Measurements from ENCODE around the gene ELAC2. TPM values are rescaled to one million over a fixed set of nuclear protein-coding genes. Genes with fewer than 3 reads are reported as not detected.

ELAC2 gene
- total RNA-seq, 1 donor from 2014 or later: 73.7 TPM

- Mint-ChIP-seq H3K4me1 (ENCODE audit: unreplicated experiment) (peaks cover 7% of the 10 kb centered on the region), H3K27ac (ENCODE audit: unreplicated experiment) (no peak overlapping the region), H3K4me3 (ENCODE audit: unreplicated experiment) (no peak overlapping the region), H3K36me3 (ENCODE audit: low read depth, unreplicated experiment) (peaks cover 28% of the 10 kb centered on the region), H3K9me3 (ENCODE audit: unreplicated experiment) (no peaks in the 10 kb centered on the region), H3K27me3 (ENCODE audit: unreplicated experiment) (peaks cover 6% of the 10 kb centered on the region)
- DNase-seq (ENCODE audit: low spot score): no peak
- no peak for TF ChIP-seq CTCF (IDR thresholded peaks at IDR 0.05; ENCODE audit: unreplicated experiment)
Measured at GRCh38 chr17:12990926-12991325, 26.9 kb downstream of the ELAC2 start.

GRCh38 chr17:12990041-12990808 is 27.6 kb downstream of the ELAC2 start:
- H3K4me3 Mint-ChIP-seq (ENCODE audit: unreplicated experiment): no peak overlapping the region
- H3K4me1 Mint-ChIP-seq (ENCODE audit: unreplicated experiment): peaks cover 7% of the 10 kb centered on the region
- no peak for DNase-seq (ENCODE audit: low spot score)
- H3K36me3 Mint-ChIP-seq (ENCODE audit: low read depth, unreplicated experiment): peaks cover 24% of the 10 kb centered on the region
- no peak overlapping the region for H3K27ac Mint-ChIP-seq (ENCODE audit: unreplicated experiment)
- TF ChIP-seq CTCF (IDR thresholded peaks at IDR 0.05; ENCODE audit: unreplicated experiment): no peak
- no peaks in the 10 kb centered on the region for H3K9me3 Mint-ChIP-seq (ENCODE audit: unreplicated experiment)
- peaks cover 6% of the 10 kb centered on the region for H3K27me3 Mint-ChIP-seq (ENCODE audit: unreplicated experiment)

DNA sequence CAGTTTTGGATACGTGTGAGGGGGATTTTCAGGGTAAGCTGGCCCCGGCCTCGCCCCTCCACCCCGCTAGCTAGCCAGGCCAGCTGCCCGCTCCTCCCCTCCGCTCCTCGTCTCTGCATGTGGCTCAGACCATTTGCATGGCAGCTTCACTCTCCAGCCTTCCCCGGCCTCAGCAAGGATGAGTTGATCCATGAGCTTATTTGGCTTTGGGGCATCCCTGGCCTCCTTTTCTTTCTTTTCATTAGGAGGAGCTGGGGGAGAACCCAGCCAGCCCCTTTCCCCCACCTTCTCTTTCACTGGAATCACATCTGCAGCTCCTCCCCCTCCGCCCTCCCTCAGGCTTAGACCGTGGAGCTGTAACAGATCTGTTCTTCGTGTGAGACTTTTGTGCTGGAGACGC is 30.7 kb downstream of the ELAC2 start:
- Mint-ChIP-seq H3K4me1 (ENCODE audit: unreplicated experiment) (peaks cover 7% of the 10 kb centered on the region), H3K27ac (ENCODE audit: unreplicated experiment) (no peak overlapping the region), H3K4me3 (ENCODE audit: unreplicated experiment) (no peak overlapping the region), H3K27me3 (ENCODE audit: unreplicated experiment) (peaks cover 5% of the 10 kb centered on the region), H3K9me3 (ENCODE audit: unreplicated experiment) (no peaks in the 10 kb centered on the region), H3K36me3 (ENCODE audit: low read depth, unreplicated experiment) (peaks cover 12% of the 10 kb centered on the region)
- DNase-seq (ENCODE audit: low spot score): no peak
- TF ChIP-seq CTCF (IDR thresholded peaks at IDR 0.05; ENCODE audit: unreplicated experiment): no peak

- no peak for DNase-seq (ENCODE audit: low spot score)
- H3K9me3 Mint-ChIP-seq (ENCODE audit: unreplicated experiment): no peaks in the 10 kb centered on the region
- no peak for TF ChIP-seq CTCF (IDR thresholded peaks at IDR 0.05; ENCODE audit: unreplicated experiment)
- H3K27ac Mint-ChIP-seq (ENCODE audit: unreplicated experiment): no peak overlapping the region
- H3K27me3 Mint-ChIP-seq (ENCODE audit: unreplicated experiment): peaks cover 5% of the 10 kb centered on the region
- H3K4me3 Mint-ChIP-seq (ENCODE audit: unreplicated experiment): no peak overlapping the region
- peaks cover 7% of the 10 kb centered on the region for H3K4me1 Mint-ChIP-seq (ENCODE audit: unreplicated experiment)
- peaks cover 8% of the 10 kb centered on the region for H3K36me3 Mint-ChIP-seq (ENCODE audit: low read depth, unreplicated experiment)
Measured at GRCh38 chr17:12985431-12986293, 32.2 kb downstream of the ELAC2 start.
